RWPE2 (cell line): ENCODE data around the gene OR51B2.

Experiments
- ATAC-seq: fragments of 200-7000 bp; cut with Tn5 transposase; 3 replicates; pipeline ENCODE4 v1.9.1; 2021; ENCODE audit warnings: low read depth
- DNase-seq: peaks from one replicate; pipeline ENCODE4 v3.0.0-alpha.2; 2020; ENCODE audit warnings: low spot score
- H3K27ac ChIP-seq: fragments of 450-650 bp; 2 replicates; pipeline ENCODE4 v1.5.1; 2017; ENCODE audit warnings: mild to moderate bottlenecking; ENCODE audit not compliant: poor library complexity, severe bottlenecking
- H3K27me3 ChIP-seq: fragments of 250-450 bp; sonication (Bioruptor Pico); 2 replicates; pipeline ENCODE4 v1.5.1; 2021; ENCODE audit warnings: mild to moderate bottlenecking, moderate library complexity; ENCODE audit not compliant: insufficient read depth, poor library complexity, severe bottlenecking
- H3K36me3 ChIP-seq: fragments of 250-450 bp; sonication (Bioruptor Pico); 2 replicates; pipeline ENCODE4 v1.5.1; 2020; ENCODE audit warnings: low read depth, mild to moderate bottlenecking, moderate library complexity
- H3K4me1 ChIP-seq: fragments of 250-450 bp; sonication (Bioruptor Pico); 2 replicates; pipeline ENCODE4 v1.5.1; 2021; ENCODE audit warnings: mild to moderate bottlenecking, moderate library complexity; ENCODE audit not compliant: insufficient read depth, poor library complexity, severe bottlenecking
- H3K4me3 ChIP-seq: fragments of 250-450 bp; sonication (Bioruptor Pico); 2 replicates; pipeline ENCODE4 v1.5.1; 2021; ENCODE audit warnings: mild to moderate bottlenecking, moderate library complexity; ENCODE audit not compliant: severe bottlenecking
- H3K9me3 ChIP-seq: fragments of 250-450 bp; sonication (Bioruptor Pico); 2 replicates; pipeline ENCODE4 v1.5.1; 2021; ENCODE audit warnings: mild to moderate bottlenecking, moderate library complexity; ENCODE audit not compliant: severe bottlenecking
- CTCF ChIP-seq: fragments of 450-650 bp; IDR thresholded peaks from one replicate; pipeline ENCODE4 v1.5.1; 2017; ENCODE audit warnings: mild to moderate bottlenecking, moderate library complexity; ENCODE audit not compliant: poor library complexity, severe bottlenecking

Gene OR51B2

GRCh38 chr11:5288108-5288905 lies 35.8 kb downstream of the OR51B2 start:
- Histone ChIP-seq H3K4me1 (peaks cover 18% of the 10 kb centered on the region), H3K4me3 (no peak overlapping the region), H3K9me3 (no peaks in the 10 kb centered on the region), H3K36me3 (no peaks in the 10 kb centered on the region), H3K27me3 (no peaks in the 10 kb centered on the region), H3K27ac (no peak overlapping the region)
- ATAC-seq (no peak), DNase-seq (no peak)
- no peak for TF ChIP-seq CTCF

- peak overlapping the region; percentile 79 for H3K27ac ChIP-seq
- H3K36me3 ChIP-seq = no peaks in the 10 kb centered on the region
- TF ChIP-seq CTCF = no peak
- H3K4me3 ChIP-seq = no peak overlapping the region
- H3K4me1 ChIP-seq = peaks cover 18% of the 10 kb centered on the region
- DNase-seq (no peak), ATAC-seq (no peak)
- H3K9me3 ChIP-seq = no peaks in the 10 kb centered on the region
- no peaks in the 10 kb centered on the region for H3K27me3 ChIP-seq
These were observed 37.2 kb downstream of the OR51B2 start for GRCh38 chr11:5286901-5287300.

GRCh38 chr11:5286351-5286750 lies 37.7 kb downstream of the OR51B2 start:
- Histone ChIP-seq H3K4me3 (no peak overlapping the region), H3K36me3 (no peaks in the 10 kb centered on the region), H3K9me3 (no peaks in the 10 kb centered on the region), H3K27me3 (no peaks in the 10 kb centered on the region), H3K4me1 (peaks cover 18% of the 10 kb centered on the region), H3K27ac (peak overlapping the region; percentile 79)
- no peak for TF ChIP-seq CTCF
- ATAC-seq (no peak), DNase-seq (no peak)

GRCh38 chr11:5285703-5286340 lies 38.3 kb downstream of the OR51B2 start:
- DNase-seq (no peak), ATAC-seq (peak; percentile 95)
- Histone ChIP-seq H3K9me3 (no peaks in the 10 kb centered on the region), H3K27me3 (no peaks in the 10 kb centered on the region), H3K36me3 (no peaks in the 10 kb centered on the region), H3K27ac (peak overlapping the region; percentile 79), H3K4me1 (peaks cover 21% of the 10 kb centered on the region), H3K4me3 (no peak overlapping the region)
- TF ChIP-seq CTCF = no peak

GRCh38 chr11:5284637-5285036 lies 39.5 kb downstream of the OR51B2 start:
- no peak for DNase-seq

More at GRCh38 chr11:5284637-5285036, 39.5 kb downstream of the OR51B2 start:
- no peak for TF ChIP-seq CTCF
- Histone ChIP-seq H3K4me3 (no peak overlapping the region), H3K27me3 (no peaks in the 10 kb centered on the region), H3K4me1 (peaks cover 31% of the 10 kb centered on the region), H3K9me3 (no peaks in the 10 kb centered on the region), H3K36me3 (no peaks in the 10 kb centered on the region), H3K27ac (peak overlapping the region; percentile 79)
- no peak for ATAC-seq
